GM12873 (cell line): Measurements from ENCODE around the gene ELL2.

ENCODE experiments used
- CTCF ChIP-seq: IDR thresholded peaks from 2 replicates; pipeline ENCODE4 v1.5.1; 2012; ENCODE audit warnings: low read depth, mild to moderate bottlenecking, moderate library complexity, low read length, control low read depth; ENCODE audit not compliant: insufficient read depth; ENCODE audit errors: missing control alignments

The ELL2 gene

DNA sequence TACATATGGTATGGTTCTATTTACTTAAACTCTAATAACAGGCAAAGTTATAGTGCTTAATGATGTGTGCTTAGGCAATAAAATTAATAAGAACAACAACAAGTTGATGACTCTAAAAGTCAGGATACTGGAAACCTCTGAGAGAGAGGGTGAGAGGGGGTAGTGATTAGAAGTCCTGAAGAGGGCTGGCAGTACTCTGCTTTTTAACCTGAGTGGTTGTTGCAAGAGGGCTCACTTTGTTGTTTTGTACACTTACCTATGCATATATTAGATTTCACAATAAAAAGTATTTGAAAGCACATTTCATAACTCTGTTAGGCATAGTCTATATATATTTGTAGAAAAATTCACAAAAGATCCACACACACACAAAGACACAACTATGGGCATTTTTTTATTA, 21.4 kb upstream of the ELL2 start:
- TF ChIP-seq CTCF: no peak

GRCh38 chr5:95976606-95977005, 15.0 kb upstream of the ELL2 start:
- TF ChIP-seq CTCF: no peak

DNA sequence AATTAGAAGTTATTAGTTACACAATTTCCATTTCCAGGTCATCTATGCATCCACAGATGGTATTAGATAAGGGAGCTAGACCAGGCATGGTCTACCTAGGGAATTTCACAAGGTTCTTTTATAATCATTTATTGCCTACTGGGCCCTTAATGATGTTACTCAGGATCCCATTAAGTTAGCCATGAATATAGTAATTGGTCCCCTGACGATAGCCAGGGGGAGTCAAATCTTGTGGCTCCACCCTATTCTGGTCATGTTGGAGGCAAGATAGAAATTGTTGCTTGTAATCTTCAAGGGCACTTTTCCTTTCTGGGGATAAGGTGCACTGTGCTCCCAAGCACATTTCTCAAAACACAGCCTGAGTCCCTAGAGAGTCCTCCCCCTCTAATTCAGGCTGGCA, 14.1 kb upstream of the ELL2 start:
- no peak for TF ChIP-seq CTCF

GRCh38 chr5:95973793-95974325, 12.2 kb upstream of the ELL2 start:
- no peak for TF ChIP-seq CTCF

GRCh38 chr5:95972196-95972595, 10.5 kb upstream of the ELL2 start:
- no peak for TF ChIP-seq CTCF

- no peak for TF ChIP-seq CTCF
These were observed 8.7 kb upstream of the ELL2 start for GRCh38 chr5:95970359-95970704.

DNA sequence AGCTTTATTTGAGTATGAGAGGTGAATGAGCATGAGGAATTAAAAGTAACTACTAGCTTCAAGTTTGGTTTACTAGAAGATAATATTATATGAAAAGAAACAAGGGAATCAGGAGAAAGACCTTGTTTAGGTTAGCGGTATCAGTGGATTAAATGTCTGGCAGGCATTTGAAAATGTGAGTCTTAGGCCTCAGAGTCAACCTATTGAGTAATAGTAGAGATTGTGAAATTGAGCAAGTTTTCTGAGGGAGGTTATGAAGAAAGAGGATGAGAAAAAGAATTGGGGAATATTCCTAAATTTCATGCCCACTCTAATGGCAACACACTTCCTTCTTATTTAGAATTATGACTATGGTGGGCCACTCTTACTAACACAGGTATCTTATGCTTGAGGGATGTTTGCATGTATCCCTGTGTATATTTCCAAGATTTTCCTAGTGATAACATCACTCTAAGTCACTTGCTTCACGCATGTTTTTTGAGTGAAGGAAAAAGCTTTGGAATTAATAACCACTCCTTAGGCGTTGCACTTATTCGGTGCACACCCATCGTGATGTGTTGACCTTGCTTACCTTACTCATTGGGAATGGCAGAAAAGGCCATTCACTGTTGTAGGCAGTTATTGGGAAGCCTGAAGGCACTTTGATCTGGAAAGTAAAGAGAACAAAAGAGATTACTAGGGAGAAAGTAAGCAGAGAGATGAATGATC, 8.2 kb upstream of the ELL2 start:
- no peak for TF ChIP-seq CTCF
